ENCODE measurements around the gene CCDC12.

CCDC12 gene

DNA sequence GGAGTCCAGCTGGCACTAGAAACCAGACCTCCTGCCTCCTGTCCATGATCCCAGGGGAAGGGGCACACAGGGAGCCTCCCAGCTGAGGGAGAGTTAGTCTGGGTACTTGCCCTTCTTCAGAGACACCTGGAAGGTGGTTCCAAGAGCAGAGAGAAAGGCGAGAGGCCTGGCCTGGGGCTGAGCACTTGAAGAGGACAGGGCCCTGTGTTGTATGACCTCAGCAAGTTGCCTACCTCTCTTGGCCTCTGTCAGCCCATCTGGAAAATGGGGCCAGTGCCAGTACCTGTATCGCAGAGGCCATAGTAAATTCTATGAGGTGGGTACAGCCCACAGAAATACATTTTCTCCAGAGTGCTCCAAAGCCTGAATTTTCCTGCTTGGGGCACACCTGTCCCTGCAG lies 79.5 kb downstream of the CCDC12 start:
- ChIA-PET POLR2A (no interaction called here), CTCF (interaction anchor here (1.1 kb wide), 1 partner anchor 37 kb away, joined by 3 read pairs; no protein-coding TSS in a partner anchor)
- TF ChIP-seq, protein P1, sequence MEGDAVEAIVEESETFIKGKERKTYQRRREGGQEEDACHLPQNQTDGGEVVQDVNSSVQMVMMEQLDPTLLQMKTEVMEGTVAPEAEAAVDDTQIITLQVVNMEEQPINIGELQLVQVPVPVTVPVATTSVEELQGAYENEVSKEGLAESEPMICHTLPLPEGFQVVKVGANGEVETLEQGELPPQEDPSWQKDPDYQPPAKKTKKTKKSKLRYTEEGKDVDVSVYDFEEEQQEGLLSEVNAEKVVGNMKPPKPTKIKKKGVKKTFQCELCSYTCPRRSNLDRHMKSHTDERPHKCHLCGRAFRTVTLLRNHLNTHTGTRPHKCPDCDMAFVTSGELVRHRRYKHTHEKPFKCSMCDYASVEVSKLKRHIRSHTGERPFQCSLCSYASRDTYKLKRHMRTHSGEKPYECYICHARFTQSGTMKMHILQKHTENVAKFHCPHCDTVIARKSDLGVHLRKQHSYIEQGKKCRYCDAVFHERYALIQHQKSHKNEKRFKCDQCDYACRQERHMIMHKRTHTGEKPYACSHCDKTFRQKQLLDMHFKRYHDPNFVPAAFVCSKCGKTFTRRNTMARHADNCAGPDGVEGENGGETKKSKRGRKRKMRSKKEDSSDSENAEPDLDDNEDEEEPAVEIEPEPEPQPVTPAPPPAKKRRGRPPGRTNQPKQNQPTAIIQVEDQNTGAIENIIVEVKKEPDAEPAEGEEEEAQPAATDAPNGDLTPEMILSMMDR (IDR thresholded peaks at IDR 0.05; ENCODE audit: control extremely low read depth, extremely low read depth, low read depth, missing control alignments), result no peak
- DNase-seq (ENCODE audit: extremely low spot score), result no peak

DNA sequence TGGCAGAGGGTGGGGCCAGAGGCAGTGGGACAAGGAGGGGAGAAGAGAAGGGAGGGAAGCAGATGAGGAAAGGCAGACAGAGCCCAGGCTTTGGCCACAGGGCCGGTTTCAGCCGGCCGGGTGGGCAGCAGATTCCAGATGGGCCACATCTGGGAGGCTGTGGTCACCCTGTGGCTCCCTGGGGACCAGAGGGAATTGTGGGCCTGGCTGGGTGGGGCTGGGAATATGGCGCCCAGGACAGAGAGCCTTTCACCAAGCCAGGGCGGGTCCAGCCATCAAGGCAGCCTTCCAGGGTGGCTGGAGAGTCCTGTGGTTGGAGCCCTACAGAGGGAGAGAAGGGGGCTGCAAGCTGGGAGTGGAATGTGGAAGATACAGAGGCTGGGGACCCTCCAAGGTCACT lies 80.2 kb downstream of the CCDC12 start:
- ChIA-PET CTCF (interaction anchor here (1.0 to 4.3 kb wide), 11 partner anchors 11 to 193 kb away, joined by 3 to 37 read pairs (median 8); no protein-coding TSS in a partner anchor), POLR2A (no interaction called here)
- DNase-seq (ENCODE audit: extremely low spot score), result no peak
- TF ChIP-seq, protein P1 (IDR thresholded peaks at IDR 0.05; ENCODE audit: control extremely low read depth, extremely low read depth, low read depth, missing control alignments), result no peak

DNA sequence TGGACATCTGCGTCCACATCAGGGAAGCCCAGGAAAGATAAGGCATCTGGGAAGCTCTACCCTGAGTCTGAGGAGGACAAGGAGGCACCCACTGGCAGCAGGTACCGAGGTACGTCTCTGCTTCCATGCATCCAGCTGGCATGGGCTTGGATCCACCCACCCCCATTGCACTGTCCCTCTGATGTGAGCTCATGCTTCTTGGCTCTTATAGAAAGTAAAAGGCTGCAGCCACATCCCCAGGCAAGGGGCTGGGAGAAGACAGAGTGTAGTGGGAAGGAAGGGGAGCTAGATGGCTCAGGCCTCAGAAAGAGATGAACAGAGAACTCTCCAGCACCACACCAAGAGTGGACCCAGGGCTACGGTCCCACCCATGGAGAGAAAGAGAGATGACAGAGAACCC lies 80.8 kb downstream of the CCDC12 start:
- ChIA-PET CTCF (interaction anchor here (0.9 to 4.3 kb wide), 19 partner anchors 8 to 474 kb away, joined by 3 to 37 read pairs (median 4); no protein-coding TSS in a partner anchor), POLR2A (no interaction called here)
- DNase-seq (ENCODE audit: extremely low spot score), result no peak
- TF ChIP-seq, protein P1 (IDR thresholded peaks at IDR 0.05; ENCODE audit: control extremely low read depth, extremely low read depth, low read depth, missing control alignments), result no peak

DNA sequence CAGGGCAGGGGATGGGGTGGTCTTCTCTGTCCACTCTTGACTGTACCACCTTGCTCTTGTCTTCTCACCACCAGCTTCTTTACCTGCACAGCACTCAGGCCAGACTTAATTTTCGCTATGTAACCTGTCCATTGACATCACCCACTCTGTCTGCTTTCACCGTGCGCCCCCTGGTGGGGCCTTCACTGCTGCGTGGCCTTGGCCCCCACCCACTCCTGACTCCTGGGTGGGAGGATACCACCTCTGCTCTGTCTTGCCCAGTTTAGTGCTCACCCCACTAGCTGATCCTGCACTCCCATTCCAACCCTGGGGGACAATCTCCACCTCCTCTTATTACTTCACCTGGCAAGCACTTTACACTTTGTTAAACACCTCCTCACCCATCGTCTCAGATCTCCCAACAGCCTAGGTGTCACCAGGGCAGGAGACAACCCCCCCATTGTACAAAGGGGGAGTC lies 81.3 kb downstream of the CCDC12 start:
- POLR2A ChIA-PET, result no interaction called here
- CTCF ChIA-PET, result interaction anchor here (0.6 to 4.3 kb wide), 27 partner anchors 9 to 475 kb away, joined by 3 to 37 read pairs (median 4); partner anchors contain the start of gene ALS2CL
- DNase-seq (ENCODE audit: extremely low spot score), result peak; percentile 82

DNA sequence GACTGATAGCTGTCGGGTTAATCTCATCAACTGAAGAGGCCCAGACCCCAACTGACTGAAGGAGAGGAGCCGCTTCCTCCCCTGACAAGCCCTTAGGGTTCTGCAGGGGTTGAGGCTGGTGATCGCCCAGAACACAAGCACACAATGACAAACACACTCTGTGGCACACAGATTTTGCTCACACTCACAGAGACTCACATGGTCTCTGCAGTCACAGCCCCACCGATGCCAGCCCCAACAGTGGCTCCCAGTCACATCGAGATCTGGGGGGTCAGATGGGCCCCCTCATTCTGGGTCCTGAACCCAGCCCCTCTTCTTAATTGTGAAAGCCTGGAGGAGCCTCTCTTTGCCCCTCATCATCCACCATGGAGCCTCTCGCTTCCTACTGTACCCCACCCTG lies 82.3 kb downstream of the CCDC12 start:
- ChIA-PET POLR2A (no interaction called here), CTCF (interaction anchor here (1.0 to 4.3 kb wide), 12 partner anchors 9 to 191 kb away, joined by 3 to 37 read pairs (median 7); no protein-coding TSS in a partner anchor)
- no peak for DNase-seq (ENCODE audit: extremely low spot score)
- TF ChIP-seq, protein P1 (IDR thresholded peaks at IDR 0.05; ENCODE audit: control extremely low read depth, extremely low read depth, low read depth, missing control alignments), result no peak

More for the DNA sequence above, 81.3 kb downstream of the CCDC12 start:
- TF ChIP-seq, protein P1 (IDR thresholded peaks at IDR 0.05; ENCODE audit: control extremely low read depth, extremely low read depth, low read depth, missing control alignments), result peak; percentile 83

DNA sequence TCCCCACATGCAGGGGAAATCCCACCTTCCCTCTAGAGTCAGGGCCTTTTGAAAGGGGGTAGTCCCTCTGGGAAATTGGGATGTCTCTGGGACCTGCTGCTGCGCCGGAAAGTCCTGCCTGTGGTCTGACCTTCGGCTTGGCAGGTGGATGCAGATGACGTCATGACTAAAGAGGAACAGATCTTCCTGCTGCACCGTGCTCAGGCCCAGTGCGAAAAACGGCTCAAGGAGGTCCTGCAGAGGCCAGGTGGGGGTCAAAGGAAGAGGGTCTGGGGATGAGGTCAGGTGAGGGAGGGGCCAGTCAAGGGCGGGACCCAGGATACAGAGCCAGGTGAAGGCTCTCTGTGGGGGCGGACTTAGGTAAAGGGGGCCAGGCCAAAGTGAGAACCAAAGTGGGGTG lies 82.8 kb downstream of the CCDC12 start:
- ChIA-PET CTCF (interaction anchor here (0.7 to 4.3 kb wide), 7 partner anchors 16 to 186 kb away, joined by 3 to 37 read pairs (median 8); no protein-coding TSS in a partner anchor), POLR2A (no interaction called here)
- TF ChIP-seq, protein P1 (IDR thresholded peaks at IDR 0.05; ENCODE audit: control extremely low read depth, extremely low read depth, low read depth, missing control alignments), result no peak
- no peak for DNase-seq (ENCODE audit: extremely low spot score)

All from GM10248 (cell line).